Measurements from ENCODE around the gene ROBO1.

Gene ROBO1

DNA sequence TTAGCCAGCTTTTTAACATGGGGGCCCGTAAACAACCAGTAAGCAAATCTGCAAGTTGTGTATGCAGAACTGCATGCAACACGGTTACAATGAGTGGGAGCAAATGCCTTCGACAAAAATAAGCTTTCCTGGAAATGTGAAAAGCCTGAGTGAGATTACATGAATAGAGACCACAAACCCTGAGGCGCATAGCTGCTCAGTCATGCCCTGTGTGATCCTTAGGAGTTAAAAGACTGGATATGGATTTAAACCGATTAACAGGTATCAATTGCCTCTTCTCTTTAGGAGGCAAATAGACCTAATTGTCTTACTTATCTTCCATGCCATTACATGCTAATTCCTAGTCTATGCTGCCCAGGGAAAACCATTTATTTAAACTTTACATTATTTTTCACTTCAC, 810.3 kb downstream of the ROBO1 start:
- no peak for DNase-seq

- DNase-seq, result no peak
Measured at GRCh38 chr3:78951342-78951945, 816.4 kb downstream of the ROBO1 start.

GRCh38 chr3:78941587-78941986, 826.2 kb downstream of the ROBO1 start:
- no peak for DNase-seq

DNA sequence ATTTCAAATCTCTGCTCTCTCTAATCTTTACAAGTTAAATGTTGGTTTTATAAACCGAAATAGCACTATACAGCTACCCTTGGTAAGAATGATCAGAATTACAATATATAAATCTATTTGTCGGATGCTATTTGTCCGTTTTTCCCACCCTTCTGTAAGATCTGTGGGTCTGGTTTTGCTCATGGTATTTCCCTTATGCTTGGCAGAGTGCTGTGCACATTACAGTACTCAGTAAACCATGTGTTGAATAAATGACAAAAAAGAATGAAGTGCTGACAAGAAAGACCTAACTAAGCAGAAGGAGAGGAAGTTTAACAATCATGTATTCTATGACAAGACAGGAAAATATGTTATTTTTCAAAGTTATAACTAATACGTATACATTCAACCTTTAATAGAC, 827.2 kb downstream of the ROBO1 start:
- DNase-seq, result no peak

DNA sequence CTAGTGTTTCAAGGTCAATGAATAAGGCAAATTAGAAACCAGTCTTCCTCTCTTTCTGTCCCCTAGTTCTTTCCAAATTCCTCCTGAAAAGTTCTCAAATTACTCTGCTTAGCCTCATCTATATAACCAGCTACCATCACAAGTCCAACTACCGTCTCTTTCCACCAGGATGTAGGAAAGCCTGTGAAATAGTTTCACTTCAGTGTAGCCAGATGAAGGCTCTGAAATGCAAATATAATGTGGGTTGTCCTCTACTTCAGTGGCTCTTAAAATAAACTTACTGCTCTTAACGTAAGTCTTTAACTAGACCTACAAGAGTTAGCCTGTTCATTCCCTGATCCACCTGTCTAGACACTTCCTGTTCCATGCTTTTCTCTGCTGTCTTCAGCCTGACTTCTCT, 827.7 kb downstream of the ROBO1 start:
- DNase-seq, result no peak

- no peak for DNase-seq
Measured at GRCh38 chr3:78937475-78937874, 830.3 kb downstream of the ROBO1 start.

- DNase-seq, result no peak
Measured at GRCh38 chr3:78927759-78928158, 840.0 kb downstream of the ROBO1 start.

DNA sequence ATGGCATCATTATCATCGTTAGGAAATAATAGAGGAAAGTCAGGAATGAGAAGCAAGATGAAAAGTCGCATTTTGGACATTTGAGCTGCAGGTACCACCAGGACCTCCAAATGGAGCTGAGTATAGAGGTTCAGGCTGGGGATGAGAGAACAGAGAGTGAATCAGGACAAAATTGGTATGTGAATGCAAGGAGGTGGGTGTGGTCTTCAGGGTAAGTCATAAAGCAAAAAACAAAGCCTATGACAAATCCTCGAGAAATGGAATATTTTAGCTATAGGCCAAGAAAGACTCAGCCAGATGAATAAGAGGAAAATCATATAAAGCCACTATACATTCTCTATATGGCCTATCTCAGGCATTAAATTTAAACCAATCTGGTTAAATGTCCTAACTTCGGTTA, 841.3 kb downstream of the ROBO1 start:
- no peak for DNase-seq

- DNase-seq, result no peak
Measured at GRCh38 chr3:78924711-78925110, 843.1 kb downstream of the ROBO1 start.

- no peak for DNase-seq
Measured at GRCh38 chr3:78919021-78919755, 848.6 kb downstream of the ROBO1 start.

DNA sequence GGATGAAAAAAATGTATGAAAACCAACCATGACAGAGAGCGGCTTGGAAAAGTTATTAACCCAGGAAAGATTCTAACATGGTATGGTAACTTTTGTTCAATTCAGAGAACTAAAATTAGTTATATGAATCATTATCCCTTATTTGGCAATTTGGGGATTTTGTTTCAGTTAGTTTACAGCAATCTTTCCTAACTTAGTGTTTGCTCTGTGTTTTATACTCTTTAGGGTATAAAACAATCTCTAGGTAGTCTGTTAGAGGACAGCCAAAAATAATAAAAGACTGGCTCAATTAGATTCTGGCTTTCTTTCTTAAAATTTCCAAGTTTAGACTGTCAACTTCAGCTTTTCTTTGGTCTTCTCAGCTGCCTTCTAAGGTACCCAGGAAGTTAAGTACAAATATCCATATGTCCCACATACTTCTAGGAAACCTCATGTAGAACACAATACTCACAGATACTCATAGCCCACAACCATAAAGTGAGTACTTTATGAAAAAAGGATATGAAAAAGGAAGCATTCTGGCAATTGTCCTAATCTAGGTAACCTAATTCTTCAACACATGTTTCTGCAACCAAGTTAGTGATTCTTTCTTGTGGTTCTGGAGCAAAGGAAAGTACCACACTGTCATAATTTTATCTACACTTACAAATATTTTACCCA, 849.3 kb downstream of the ROBO1 start:
- DNase-seq, result no peak

GRCh38 chr3:78917536-78917935, 850.3 kb downstream of the ROBO1 start:
- no peak for DNase-seq

- DNase-seq, result no peak
Measured at GRCh38 chr3:78913711-78914110, 854.1 kb downstream of the ROBO1 start.

GRCh38 chr3:78912687-78913086, 855.1 kb downstream of the ROBO1 start:
- DNase-seq, result no peak

GRCh38 chr3:78912259-78912658, 855.5 kb downstream of the ROBO1 start:
- DNase-seq, result no peak

DNA sequence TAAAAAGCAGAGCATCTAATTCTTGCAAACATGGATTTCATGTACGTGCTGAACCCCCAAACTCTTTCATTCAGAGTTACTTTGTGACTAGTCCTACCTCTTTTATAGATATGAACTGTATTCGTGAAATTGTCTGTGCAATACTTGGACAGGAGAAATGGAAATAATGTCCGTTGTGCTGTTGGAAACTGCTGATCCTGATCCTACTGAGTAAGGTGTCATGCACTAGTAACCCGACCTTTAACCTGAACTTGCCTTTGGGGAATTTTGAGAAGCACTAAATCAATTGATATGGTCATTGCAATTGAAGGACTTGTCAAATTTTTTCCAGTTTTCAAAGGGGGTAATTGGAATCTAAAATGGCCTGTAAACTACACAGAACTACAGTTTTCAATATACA, 856.4 kb downstream of the ROBO1 start:
- no peak for DNase-seq

DNA sequence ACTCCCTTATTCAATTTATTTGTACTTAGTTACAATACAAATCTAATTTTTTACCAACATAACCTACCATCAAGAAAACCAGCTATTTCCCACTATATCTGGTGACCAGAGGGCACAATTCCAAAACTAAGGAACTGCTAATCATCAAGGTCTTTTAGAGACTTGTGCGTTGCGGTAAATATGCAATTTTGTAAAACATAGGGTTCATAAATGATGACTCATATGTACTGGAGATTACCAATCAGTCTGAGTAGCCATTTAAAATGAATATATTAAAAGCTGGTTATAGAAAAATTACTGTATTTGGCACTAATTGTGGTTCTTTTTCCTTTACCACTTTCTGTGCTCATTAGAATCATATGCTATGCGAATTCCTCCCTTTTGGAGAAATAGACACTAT, 859.6 kb downstream of the ROBO1 start:
- no peak for DNase-seq

DNA sequence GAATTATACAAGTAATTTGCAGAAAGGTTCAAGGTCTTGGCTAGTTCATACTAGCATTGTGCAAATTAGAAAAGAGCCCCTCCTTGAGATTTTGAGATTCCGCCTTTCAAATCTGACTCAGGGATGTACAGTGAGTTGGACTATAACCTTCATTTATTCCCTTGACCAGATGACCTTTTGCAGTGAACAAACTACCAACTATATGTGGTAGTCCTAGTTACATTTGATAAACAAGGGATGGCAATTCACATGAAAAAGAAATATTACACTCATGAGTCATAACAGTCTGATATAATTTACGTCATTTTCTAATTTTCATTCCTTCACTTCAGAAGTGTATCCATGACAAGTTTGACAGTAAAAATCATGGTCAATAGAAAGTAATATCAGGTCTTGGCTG, 860.4 kb downstream of the ROBO1 start:
- DNase-seq, result no peak

GRCh38 chr3:78906930-78907329, 860.9 kb downstream of the ROBO1 start:
- no peak for DNase-seq

- DNase-seq, result no peak
Measured at GRCh38 chr3:78906245-78906644, 861.6 kb downstream of the ROBO1 start.

DNA sequence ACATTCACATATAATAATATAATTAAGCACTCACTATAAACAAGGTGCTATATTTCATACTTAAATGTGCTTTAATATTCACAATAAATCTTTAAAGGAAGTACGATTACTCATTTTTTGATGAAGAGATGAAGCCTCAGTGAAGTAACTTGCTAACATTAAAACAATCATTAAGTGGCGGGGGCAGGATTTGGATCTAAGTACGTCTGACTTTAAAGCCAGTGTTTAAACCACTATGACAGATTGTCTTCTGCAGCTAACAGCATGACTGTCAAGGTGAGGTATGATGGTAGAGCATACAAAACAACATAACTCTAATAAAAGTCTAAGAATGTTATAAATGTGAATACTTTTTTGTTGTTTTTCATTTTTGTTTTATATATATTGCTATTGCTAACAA, 862.1 kb downstream of the ROBO1 start:
- no peak for DNase-seq

GRCh38 chr3:78901544-78901943, 866.3 kb downstream of the ROBO1 start:
- DNase-seq, result no peak

DNA sequence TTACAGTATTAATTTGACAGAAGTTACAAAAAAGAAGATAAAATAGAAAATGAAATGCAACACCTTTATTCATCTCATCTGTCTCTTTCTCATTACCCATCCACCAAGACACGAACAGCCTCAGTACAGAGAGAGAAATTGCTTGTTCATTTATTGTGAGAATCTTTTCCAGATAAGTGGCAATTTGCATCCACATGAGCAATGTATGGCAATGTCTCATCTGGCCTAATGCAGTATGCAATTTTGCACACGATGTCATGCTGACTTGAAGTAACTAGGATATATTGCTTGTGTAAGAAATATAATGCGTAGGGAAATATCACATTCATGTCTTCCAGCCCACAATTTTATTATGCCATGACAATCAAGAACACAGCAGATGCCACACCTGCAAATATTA, 866.9 kb downstream of the ROBO1 start:
- no peak for DNase-seq

GRCh38 chr3:78900426-78900825, 867.4 kb downstream of the ROBO1 start:
- no peak for DNase-seq

Measured in stimulated activated CD4-positive, alpha-beta T cell treated with anti-CD3 and anti-CD28 coated beads, Interleukin-2, amount 100 ng/mL, for 48 hours (primary cell).